Measurements from ENCODE around the gene BTBD2. TPM values are rescaled to one million over a fixed set of nuclear protein-coding genes. Genes with fewer than 3 reads are reported as not detected.
A peak's percentile ranks its signal among the peaks of the same experiment; 100 is the strongest.

BTBD2 gene
- total and polyA plus RNA-seq, 2 of the 13 experiments (the other 11 are each of a cell fraction or from before 2014, with no cell fraction given), result 28.1 to 45.3 TPM

DNA sequence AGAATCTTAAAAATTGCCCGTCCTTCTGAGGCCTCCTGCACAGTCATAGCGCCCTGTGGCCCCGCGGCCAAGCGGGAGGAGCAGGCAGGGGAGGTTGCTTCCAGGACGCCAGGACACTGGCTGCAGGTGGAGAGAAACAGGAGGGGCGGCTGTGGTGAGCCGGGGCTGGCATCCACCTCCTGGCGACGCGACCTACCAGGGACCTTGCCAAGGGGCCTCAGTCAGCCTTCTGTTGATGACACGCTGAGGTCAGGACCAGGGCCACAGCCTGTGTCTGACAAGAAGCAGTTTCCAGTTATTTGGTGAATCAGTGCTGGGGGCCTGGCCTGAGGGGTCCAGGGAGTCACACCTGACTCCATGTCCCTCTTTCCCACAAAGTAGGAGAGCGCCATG, 48.9 kb upstream of the BTBD2 start:
- no peak for FAIRE-seq
- no peaks in the 10 kb centered on the region for H3K36me3 ChIP-seq (replicated peaks in 1 of 2; ENCODE audit: control insufficient read depth in 1 of 2, insufficient read depth in 2 of 2, low read length in 2 of 2)
- peaks cover 70% of the 10 kb centered on the region for H3K4me1 ChIP-seq (ENCODE audit: insufficient read depth, low read length)
- POLR2A ChIA-PET, result interaction anchor here (1.0 to 1.6 kb wide), 5 partner anchors 8 to 167 kb away, joined by 3 to 6 read pairs (median 4); no protein-coding TSS in a partner anchor
- DNase-seq (ENCODE audit: low spot score), result no peak
- H3K9ac ChIP-seq (ENCODE audit: insufficient read depth, low read depth, low read length), result peak overlapping the region; percentile 58
- H3K9me3 ChIP-seq (ENCODE audit: low read length), result no peaks in the 10 kb centered on the region
- peak overlapping the region; percentile 4 for H3K27ac ChIP-seq (ENCODE audit: extremely low read length, insufficient read depth, low read length)
- intact Hi-C loops (cut with micrococcal nuclease; ENCODE audit: unreplicated experiment), result no loop called here
- ATAC-seq, result no peak
- CTCF ChIA-PET (ENCODE audit: low intra/inter-chr PET ratio, low total read pairs), result interaction anchor here (1.3 kb wide), 1 partner anchor 45 kb away, joined by 5 read pairs; no protein-coding TSS in a partner anchor
- no peaks in the 10 kb centered on the region; a peak in 1 of 5 replicates for H3K27me3 ChIP-seq (ENCODE audit: control insufficient read depth in 1 of 2, insufficient read depth in 2 of 2, low read length in 2 of 2)
- H3K79me2 ChIP-seq (ENCODE audit: insufficient read depth, low read length), result no peaks in the 10 kb centered on the region
- H3K4me2 ChIP-seq (ENCODE audit: low read depth, low read length), result peak overlapping the region; percentile 94
- no peaks in the 10 kb centered on the region for H4K20me1 ChIP-seq (ENCODE audit: insufficient read depth, low read length)
- in situ Hi-C loops (cut with HindIII; ENCODE audit: extremely low pct_ligation_motif_present, low pct_unique_long_range_greater_than_20kb), result loop anchor here (5.0 to 10.0 kb wide), 2 partner anchors 42 to 130 kb away; no protein-coding TSS in a partner anchor
- peak overlapping the region; percentile 13 to 72 (median 59); a peak in 5 of 6 replicates for H3K4me3 ChIP-seq (replicated peaks in 1 of 3; ENCODE audit: insufficient read depth in 1 of 3, low read depth in 2 of 3, low read length in 3 of 3)
- 11% methylated on average over 6 of the region's 13 CpGs for whole genome bisulfite sequencing (ENCODE audit: low lambda C conversion rate)
- no TSS peak for BruUV-seq (replicated peaks)
- H2AFZ ChIP-seq (ENCODE audit: low read length), result no peak overlapping the region
- no peak for TF ChIP-seq HNF4A (CRISPR knock-in tag; IDR thresholded peaks at IDR 0.05)
- TF ChIP-seq, protein P1, sequence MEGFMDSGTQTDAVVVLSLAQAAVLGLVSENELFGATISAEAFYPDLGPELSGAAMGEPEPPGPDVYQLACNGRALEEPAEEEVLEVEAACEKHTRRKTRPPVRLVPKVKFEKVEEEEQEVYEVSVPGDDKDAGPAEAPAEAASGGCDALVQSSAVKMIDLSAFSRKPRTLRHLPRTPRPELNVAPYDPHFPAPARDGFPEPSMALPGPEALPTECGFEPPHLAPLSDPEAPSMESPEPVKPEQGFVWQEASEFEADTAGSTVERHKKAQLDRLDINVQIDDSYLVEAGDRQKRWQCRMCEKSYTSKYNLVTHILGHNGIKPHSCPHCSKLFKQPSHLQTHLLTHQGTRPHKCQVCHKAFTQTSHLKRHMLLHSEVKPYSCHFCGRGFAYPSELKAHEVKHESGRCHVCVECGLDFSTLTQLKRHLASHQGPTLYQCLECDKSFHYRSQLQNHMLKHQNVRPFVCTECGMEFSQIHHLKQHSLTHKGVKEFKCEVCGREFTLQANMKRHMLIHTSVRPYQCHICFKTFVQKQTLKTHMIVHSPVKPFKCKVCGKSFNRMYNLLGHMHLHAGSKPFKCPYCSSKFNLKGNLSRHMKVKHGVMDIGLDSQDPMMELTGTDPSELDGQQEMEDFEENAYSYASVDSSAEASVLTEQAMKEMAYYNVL (CRISPR knock-in tag; IDR thresholded peaks at IDR 0.05; ENCODE audit: borderline replicate concordance), result 0 out of 2 replicates have a peak, but pooled peaks have one; percentile 38
- TF ChIP-seq, protein P2, sequence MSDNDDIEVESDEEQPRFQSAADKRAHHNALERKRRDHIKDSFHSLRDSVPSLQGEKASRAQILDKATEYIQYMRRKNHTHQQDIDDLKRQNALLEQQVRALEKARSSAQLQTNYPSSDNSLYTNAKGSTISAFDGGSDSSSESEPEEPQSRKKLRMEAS (IDR thresholded peaks at IDR 0.05), result 0 out of 2 replicates have a peak, but pooled peaks have one; percentile 1
- peak; percentile 9 for TF ChIP-seq YY1 (IDR thresholded peaks at IDR 0.05; ENCODE audit: insufficient read depth, insufficient replicate concordance, low read depth, low read length)
- TF ChIP-seq MED1 (CRISPR knock-in tag; IDR thresholded peaks at IDR 0.05), result no peak
- 0 out of 2 replicates have a peak, but pooled peaks have one; percentile 50 for TF ChIP-seq SP4 (CRISPR knock-in tag; IDR thresholded peaks at IDR 0.05)
- TF ChIP-seq SALL2 (CRISPR knock-in tag; IDR thresholded peaks at IDR 0.05), result 0 out of 2 replicates have a peak, but pooled peaks have one; percentile 22
- TF ChIP-seq, protein P3, sequence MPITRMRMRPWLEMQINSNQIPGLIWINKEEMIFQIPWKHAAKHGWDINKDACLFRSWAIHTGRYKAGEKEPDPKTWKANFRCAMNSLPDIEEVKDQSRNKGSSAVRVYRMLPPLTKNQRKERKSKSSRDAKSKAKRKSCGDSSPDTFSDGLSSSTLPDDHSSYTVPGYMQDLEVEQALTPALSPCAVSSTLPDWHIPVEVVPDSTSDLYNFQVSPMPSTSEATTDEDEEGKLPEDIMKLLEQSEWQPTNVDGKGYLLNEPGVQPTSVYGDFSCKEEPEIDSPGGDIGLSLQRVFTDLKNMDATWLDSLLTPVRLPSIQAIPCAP (CRISPR knock-in tag; IDR thresholded peaks at IDR 0.05; ENCODE audit: low read depth), result no peak
- TF ChIP-seq PCBP2 (optimal IDR thresholded peaks at IDR 0.05; ENCODE audit: low read depth, low read length, poor library complexity, severe bottlenecking), result no peak
- TF ChIP-seq, protein P4, sequence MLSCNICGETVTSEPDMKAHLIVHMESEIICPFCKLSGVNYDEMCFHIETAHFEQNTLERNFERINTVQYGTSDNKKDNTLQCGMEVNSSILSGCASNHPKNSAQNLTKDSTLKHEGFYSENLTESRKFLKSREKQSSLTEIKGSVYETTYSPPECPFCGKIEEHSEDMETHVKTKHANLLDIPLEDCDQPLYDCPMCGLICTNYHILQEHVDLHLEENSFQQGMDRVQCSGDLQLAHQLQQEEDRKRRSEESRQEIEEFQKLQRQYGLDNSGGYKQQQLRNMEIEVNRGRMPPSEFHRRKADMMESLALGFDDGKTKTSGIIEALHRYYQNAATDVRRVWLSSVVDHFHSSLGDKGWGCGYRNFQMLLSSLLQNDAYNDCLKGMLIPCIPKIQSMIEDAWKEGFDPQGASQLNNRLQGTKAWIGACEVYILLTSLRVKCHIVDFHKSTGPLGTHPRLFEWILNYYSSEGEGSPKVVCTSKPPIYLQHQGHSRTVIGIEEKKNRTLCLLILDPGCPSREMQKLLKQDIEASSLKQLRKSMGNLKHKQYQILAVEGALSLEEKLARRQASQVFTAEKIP (CRISPR knock-in tag; IDR thresholded peaks at IDR 0.05; ENCODE audit: borderline replicate concordance), result no peak
- TF ChIP-seq, protein P5, sequence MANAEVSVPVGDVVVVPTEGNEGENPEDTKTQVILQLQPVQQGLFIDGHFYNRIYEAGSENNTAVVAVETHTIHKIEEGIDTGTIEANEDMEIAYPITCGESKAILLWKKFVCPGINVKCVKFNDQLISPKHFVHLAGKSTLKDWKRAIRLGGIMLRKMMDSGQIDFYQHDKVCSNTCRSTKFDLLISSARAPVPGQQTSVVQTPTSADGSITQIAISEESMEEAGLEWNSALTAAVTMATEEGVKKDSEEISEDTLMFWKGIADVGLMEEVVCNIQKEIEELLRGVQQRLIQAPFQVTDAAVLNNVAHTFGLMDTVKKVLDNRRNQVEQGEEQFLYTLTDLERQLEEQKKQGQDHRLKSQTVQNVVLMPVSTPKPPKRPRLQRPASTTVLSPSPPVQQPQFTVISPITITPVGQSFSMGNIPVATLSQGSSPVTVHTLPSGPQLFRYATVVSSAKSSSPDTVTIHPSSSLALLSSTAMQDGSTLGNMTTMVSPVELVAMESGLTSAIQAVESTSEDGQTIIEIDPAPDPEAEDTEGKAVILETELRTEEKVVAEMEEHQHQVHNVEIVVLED (CRISPR knock-in tag; IDR thresholded peaks at IDR 0.05; ENCODE audit: borderline replicate concordance), result 0 out of 2 replicates have a peak, but pooled peaks have one; percentile 7
- TF ChIP-seq, protein P6, sequence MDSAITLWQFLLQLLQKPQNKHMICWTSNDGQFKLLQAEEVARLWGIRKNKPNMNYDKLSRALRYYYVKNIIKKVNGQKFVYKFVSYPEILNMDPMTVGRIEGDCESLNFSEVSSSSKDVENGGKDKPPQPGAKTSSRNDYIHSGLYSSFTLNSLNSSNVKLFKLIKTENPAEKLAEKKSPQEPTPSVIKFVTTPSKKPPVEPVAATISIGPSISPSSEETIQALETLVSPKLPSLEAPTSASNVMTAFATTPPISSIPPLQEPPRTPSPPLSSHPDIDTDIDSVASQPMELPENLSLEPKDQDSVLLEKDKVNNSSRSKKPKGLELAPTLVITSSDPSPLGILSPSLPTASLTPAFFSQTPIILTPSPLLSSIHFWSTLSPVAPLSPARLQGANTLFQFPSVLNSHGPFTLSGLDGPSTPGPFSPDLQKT (CRISPR knock-in tag; IDR thresholded peaks at IDR 0.05; ENCODE audit: borderline replicate concordance), result no peak
- TF ChIP-seq ZNF263 (CRISPR knock-in tag; IDR thresholded peaks at IDR 0.05), result peak; percentile 25; the same call in 1 of the 2 replicates
- TF ChIP-seq HNRNPL (IDR thresholded peaks at IDR 0.05; ENCODE audit: low read depth, low read length), result 0 out of 2 replicates have a peak, but pooled peaks have one; percentile 7
- 0 out of 2 replicates have a peak, but pooled peaks have one; percentile 1 for TF ChIP-seq ZNF274 (CRISPR knock-in tag; IDR thresholded peaks at IDR 0.05)
- 0 out of 2 replicates have a peak, but pooled peaks have one; percentile 10 for TF ChIP-seq ZNF768 (CRISPR knock-in tag; IDR thresholded peaks at IDR 0.05)

All from HepG2 (cell line).